Stimulated activated CD8-positive, alpha-beta memory T cell treated with anti-CD3 and anti-CD28 coated beads, Interleukin-7, amount 100 ng/mL, for 4 hours (primary cell): ENCODE results near the gene TUBB1.

Experiments
- DNase-seq, 2 donors: peaks; one replicate each; pipeline ENCODE4 v3.0.0-alpha.2; 2020; ENCODE audit warnings: low read depth in 2 of 2

The TUBB1 gene

GRCh38 chr20:59042796-59043631 is 23.8 kb downstream of the TUBB1 start:
- DNase-seq: peak; percentile 82 to 93

- DNase-seq: no peak
Measured at GRCh38 chr20:59043698-59044097, 24.5 kb downstream of the TUBB1 start.

DNA sequence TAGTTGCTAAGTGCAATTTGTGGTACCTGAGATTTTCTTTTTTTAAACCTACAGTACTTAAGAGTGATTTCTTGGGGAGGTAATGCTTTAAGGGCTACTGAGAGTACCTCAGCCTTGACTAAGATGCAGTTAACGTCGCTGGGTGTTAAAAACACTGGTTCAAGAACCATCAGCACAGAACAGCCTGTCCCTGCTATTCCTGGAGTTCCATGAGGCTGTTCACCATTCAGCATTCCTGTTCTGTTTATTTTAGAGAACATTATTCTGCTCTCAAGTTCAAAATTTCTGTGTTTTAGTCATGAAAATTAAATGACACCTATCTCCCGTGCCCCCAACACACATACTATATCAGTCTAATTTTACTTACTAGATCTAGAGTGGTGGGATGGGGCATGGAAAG is 25.1 kb downstream of the TUBB1 start:
- no peak for DNase-seq

DNA sequence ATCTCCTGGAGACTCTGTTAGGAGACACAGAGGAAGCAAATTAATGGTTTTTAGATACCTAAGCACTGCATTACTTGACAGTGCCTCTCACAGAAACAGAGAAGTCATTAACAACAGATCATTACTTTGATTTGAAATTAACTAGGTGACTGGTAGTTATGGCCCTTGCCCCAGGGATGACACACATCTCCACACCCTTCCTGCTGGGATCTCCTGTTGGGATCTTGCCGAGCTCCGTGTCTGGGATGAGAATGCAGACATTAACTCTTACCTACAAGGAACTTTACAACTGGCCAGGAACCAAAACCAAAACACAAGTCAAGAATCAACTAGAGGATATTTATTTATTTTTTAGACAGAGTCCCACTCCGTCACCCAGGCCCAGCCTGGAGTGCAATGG is 25.6 kb downstream of the TUBB1 start:
- DNase-seq: no peak

GRCh38 chr20:59046862-59047261 is 27.6 kb downstream of the TUBB1 start:
- no peak for DNase-seq

DNA sequence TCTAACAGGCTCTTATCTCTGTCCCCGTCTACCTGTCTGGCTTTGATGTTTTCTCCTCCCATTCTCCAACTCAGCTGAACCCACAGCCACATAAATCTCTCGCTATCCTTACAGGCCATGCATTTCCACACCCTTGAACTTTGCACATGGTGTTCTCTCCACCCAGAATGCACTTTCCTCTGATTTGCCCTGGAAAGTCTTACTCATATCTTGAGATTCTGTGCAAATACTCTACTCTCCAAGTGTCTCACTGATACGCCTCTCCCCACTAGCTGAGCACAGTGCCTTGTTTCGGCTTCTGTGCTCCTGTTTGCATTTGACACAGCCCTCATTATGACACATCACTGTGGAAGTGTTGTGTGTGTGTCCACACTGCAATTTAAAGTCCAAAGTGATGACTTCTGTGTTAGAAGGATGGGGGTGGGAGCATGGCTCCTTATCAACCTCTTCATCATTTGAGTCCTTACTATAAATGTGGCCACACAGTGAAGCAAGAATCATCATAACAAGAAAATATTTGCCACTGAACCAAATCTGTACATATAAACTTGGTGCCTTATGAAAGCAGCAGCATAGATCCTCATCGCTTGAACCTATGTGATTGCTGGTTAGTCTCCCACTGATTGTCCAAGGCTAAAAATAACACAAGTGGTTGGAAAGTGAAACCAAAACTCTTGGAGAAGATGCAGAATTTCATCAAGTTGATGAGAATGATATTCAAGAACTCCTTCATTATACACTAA is 28.9 kb downstream of the TUBB1 start:
- DNase-seq: no peak

GRCh38 chr20:59048681-59049030 is 29.4 kb downstream of the TUBB1 start:
- no peak for DNase-seq

DNA sequence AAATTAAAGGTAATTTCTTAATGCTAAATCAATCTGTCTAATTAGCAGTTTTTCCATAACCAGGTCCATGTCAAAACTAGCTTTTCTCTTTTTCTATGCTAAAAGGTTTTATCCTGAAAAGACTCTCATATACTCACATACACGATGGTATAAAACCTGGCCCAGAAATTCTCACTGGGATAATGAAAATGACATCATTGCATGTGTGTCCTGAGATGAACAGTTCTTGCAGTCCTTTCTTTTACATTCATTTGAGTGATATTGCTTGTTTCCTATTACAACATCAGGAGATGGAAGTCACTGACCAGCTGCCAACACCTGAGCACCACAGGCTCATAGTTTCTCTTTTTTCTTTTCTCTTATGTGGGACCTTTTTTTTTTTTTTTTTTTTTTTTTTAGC is 31.2 kb downstream of the TUBB1 start:
- no peak for DNase-seq

DNA sequence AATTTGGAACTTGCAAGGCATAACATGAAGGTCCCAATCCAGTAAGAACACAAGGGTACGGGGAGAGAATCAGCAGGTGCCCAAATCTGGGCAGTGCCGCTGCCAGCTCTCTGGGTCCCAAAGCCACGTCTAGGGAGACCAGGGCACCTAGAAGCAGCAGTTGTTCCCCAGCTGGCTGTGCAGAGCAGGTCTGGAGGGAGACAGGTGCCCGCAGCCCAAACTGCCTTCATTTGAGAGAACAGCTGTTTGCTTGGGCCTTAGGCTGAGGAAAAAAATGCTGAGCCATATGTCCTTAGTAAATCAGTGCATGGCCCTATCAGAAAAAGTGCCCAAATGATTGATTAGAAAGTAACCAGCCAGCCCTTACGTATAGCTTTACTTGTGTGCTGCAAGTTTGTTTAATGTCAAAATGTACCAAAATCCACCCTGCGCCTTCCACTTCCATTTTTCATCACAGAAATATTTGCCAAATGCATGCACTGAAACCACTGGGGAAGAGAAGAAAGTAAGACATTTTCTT is 32.5 kb downstream of the TUBB1 start:
- DNase-seq: no peak

GRCh38 chr20:59055302-59055701 is 36.1 kb downstream of the TUBB1 start:
- DNase-seq: no peak

GRCh38 chr20:59062081-59062480 is 42.9 kb downstream of the TUBB1 start:
- no peak for DNase-seq

DNA sequence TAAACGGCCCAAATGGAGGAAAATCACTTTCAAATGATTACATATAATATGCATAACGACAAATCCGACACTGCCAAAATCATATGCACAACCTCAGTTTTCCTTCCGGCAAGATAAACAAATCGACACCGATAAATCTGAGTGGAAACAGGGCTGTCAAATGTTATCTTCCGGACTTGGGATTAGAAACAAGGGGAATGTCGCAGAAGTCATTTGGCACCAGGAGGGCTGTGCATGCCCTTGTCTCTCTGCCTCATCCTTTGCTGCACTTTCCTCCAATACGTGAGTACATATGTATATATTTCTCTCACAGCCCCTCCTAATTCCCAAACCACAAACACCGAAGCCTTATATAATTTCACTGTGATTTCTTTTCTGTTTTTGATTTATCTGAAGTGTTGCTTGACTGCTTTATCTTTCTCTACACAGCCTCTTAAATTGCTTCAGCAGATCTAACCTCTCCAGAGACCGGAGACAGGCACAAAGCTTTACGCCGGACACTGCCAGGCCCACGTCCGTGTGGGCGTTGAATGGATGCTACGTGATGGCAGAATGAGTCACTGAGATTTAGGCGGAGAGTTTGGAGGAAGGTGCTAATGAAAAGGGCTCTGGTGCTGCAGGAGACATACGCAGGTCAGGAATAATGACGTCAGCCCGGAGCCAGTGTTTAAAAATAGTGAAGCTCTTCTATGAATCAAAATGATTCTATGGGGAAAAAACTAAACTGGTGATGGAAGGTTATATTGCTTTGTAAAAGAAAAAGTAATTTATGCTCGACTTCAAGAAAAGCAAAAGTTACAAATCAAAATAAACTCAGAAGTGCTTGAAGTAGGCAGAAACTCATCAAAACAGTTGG is 44.4 kb downstream of the TUBB1 start:
- no peak for DNase-seq

DNA sequence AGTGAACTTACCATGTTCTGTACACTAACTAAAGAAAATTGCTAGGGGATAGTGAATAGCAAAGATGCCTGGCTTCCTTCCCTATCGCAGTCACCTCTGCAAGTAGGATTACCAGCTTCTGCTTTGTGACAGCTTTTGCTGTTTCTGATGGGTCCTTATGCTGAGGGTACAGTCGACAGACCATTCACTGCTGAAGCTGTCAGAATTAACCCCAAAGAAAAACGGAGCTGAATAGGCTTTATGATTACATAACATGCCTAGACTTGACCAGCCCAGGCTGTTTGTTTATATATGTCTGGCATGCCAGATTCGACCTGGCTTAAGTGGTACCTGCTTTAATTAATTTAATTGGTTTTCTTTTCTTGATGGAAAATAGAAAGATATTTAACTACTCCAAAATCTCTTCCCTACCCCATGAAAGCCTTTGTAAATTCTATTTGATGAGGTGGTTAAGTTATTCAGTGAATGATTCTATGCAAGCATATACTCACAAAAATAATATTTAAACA is 45.0 kb downstream of the TUBB1 start:
- no peak for DNase-seq

- DNase-seq: no peak
Measured at GRCh38 chr20:59068534-59068933, 49.3 kb downstream of the TUBB1 start.

DNA sequence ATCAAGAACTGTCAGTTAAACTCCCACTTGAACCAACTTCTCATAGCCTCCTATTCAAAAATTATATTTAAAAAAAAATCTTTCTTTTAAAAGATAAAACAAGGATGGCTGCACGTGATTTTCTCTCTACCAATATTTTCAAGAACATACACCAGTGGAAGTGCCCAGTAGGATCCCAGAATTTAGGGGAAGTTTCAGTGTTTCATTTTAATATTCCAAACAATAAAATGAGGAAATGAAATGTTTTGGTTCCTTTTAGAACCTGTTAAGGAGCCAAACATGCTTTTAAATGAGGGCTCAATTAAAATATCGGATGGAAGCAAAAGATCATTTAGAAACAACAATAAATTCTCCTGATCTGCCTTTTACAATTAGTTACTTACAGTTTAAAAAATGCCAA is 49.8 kb downstream of the TUBB1 start:
- no peak for DNase-seq

DNA sequence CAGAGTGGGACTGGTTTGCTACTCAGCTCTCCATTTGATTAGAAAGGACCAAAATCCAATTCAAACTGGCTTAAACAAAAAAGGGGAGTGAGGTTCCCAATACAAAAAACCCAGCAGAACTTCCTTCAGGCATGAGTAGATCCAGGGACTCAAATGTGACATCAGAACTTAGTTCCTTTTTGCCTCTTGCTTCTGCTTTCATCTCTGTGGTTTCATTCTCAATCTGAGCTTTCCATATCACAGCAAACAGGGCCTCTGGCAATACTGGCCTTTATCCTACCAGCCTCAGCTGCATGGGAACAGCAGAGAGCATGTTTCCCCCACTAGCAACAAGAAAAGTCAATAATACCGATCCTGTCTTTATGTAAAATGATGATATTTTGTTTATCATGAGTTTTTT is 52.0 kb downstream of the TUBB1 start:
- DNase-seq: no peak

DNA sequence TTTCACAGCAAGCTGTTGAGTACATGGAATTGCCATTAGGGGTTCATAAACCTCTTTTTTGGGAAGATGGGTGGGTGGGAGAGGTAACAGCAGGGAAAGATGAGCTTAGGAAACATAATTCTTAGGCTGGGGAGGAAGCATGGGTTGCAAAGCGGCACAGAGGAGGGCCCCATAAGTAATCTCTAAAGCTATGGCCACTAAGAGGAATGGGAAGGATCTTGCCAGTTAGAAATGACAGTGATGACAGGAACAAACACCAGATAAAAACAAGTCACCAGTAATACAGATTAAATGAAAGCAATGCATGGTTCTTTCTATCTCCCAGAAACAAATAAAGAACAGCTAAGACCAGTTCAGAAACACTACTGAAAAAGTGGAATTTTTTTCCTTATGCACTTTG is 54.4 kb downstream of the TUBB1 start:
- no peak for DNase-seq

DNA sequence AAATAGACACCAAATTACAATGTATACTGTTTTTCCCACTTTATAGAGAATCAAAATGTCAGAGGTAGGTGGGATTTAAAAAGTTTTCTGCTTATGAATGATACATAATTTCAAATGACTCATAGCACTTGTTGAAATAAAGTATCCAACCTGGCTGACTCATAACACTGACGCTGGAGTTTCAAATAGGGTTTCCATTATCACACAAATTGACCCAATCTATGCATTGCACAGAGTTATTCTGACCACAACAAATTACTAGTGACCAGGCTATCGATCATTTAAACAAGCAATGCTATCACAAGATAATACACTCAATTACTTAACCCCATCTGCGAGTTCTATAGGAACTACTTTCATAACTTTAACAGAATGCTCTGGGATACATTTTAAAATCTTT is 55.2 kb downstream of the TUBB1 start:
- no peak for DNase-seq

- DNase-seq: no peak
Measured at GRCh38 chr20:59075934-59076508, 56.8 kb downstream of the TUBB1 start.
